Stimulated activated effector memory CD8-positive, alpha-beta T cell treated with anti-CD3 and anti-CD28 coated beads, Interleukin-12 subunit alpha, Interleukin-12 subunit beta, amount 100 ng/mL, for 72 hours (primary cell): Measurements from ENCODE around the gene EDARADD.
"Not testable (repeated sequence)": the region's sequence is repeated elsewhere in the genome, so short reads cannot be mapped to it uniquely, and the experiment has no call there.

Experiments
- ATAC-seq: fragments of 150-1000 bp; cut with Tn5 transposase; 2 replicates; pipeline ENCODE4 v1.10.0; 2021
- DNase-seq, 2 donors: peaks; one replicate each; pipeline ENCODE4 v3.0.0; 2021 to 2022; ENCODE audit warnings: low spot score in 2 of 2
- H3K27ac Mint-ChIP-seq: one replicate; pipeline ENCODE4 v1.8.0; 2022; ENCODE audit warnings: mild to moderate bottlenecking, mixed read lengths
- H3K36me3 Mint-ChIP-seq: one replicate; pipeline ENCODE4 v1.8.0; 2022; ENCODE audit warnings: mild to moderate bottlenecking, mixed read lengths
- H3K4me1 Mint-ChIP-seq: one replicate; pipeline ENCODE4 v1.8.0; 2022; ENCODE audit warnings: mixed read lengths
- H3K4me3 Mint-ChIP-seq: one replicate; pipeline ENCODE4 v1.8.0; 2022; ENCODE audit warnings: mild to moderate bottlenecking, mixed read lengths
- H3K9me3 Mint-ChIP-seq: one replicate; pipeline ENCODE4 v1.8.0; 2022; ENCODE audit warnings: mixed read lengths

EDARADD gene

DNA sequence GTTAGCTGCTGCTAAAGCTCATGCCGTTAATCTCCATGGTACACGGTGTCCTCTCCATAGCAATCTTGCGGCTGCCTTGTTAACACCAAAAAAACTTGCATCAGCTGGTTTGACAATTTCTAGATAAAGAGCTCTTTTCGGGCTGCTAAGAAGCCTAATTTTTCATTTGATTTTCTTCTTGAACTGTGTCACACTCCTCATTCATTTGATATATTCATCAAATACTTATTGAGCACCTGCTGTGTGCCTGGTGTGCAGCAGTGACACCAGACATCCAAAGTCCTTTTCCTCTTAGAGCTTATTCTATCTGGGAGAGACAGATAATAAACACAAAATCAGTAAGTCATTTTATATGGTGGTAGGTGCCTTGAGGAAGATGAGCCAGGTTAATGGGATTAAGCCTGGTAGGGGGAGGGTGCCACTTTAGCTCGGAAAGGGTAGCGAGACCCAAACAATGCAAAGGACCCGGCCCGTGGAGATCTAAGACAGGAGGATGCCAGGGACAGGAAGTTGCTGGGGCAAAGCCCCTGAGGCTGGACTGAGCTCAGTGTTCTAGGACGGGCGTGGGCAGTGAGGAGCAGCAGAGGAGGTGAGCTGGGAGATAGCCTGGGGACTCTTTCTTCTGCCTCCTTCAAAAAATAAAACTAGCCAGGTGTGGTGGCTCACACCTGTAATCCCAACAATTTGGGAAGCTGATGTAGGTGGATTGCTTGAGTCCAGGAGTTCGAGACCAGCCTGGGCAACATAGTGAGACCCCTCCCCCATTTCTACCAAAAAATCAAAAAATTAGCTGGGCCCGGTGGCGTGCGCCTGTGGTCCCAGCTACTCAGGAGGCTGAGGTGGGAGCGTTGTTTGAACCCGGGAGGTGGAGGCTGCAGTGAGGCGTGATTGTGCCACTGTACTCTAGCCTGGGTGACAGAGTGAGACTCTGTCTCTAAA, 79.0 kb downstream of the EDARADD start:
- H3K4me1 Mint-ChIP-seq = no peaks in the 10 kb centered on the region
- no peak for DNase-seq
- no peak overlapping the region for H3K4me3 Mint-ChIP-seq
- no peak for ATAC-seq
- no peaks in the 10 kb centered on the region for H3K9me3 Mint-ChIP-seq
- H3K27ac Mint-ChIP-seq = no peak overlapping the region
- peaks cover 38% of the 10 kb centered on the region for H3K36me3 Mint-ChIP-seq

DNA sequence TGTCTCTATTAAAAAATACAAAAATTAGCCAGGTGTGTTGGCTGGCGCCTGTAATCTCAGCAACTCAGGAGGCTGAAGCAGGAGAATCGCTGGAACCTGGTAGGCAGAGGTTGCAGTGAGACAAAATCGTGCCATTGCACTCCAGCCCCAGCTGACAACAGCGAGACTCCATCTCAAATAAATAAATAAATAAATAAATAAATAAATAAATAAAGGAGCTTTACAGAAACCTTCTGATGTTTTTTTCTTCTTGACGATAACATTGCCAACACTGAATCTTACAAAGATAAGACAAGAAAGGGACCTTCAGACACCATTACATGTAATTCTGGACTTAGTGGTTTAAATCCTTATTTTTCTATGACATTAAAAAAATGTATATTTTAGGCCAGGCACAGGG, 81.9 kb downstream of the EDARADD start:
- Mint-ChIP-seq H3K4me1 (no peaks in the 10 kb centered on the region), H3K27ac (no peak overlapping the region), H3K36me3 (peaks cover 28% of the 10 kb centered on the region), H3K9me3 (no peaks in the 10 kb centered on the region), H3K4me3 (no peak overlapping the region)
- no peak for ATAC-seq
- DNase-seq = no peak

DNA sequence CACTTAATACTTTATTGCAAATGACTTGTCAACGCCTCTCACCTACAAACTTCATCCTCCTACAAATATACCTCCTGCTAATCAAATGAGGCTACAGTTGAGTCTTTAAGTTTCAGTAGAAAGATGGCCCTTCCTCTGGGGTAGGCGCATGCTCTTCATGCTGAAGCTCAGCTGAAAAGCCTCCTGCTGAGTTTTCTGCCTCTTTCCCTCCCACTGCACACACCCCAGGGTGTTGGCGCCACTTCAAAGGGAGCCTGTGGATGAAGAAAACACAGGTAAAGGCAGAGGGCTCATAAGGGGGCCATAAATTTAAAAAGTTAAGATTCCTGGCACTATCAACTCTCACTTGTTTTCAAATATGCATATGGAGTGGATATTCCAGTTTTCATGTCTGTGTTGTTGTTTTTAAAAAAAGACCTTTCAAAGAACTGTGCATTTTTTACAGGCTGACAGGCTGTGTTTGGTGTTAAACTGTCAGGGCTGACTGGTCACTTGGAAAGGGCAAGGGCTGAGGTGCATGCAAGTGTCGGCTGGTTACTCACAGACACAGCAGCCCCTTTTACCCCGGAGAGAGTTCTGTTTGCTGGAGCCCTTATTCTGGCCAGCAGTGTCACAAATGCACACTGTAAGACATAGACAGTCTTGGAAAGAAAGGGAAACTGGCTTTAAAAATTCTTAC, 86.8 kb downstream of the EDARADD start:
- Mint-ChIP-seq H3K4me3 (no peak overlapping the region), H3K9me3 (no peaks in the 10 kb centered on the region), H3K4me1 (no peaks in the 10 kb centered on the region), H3K27ac (no peak overlapping the region), H3K36me3 (peaks cover 44% of the 10 kb centered on the region)
- DNase-seq (no peak), ATAC-seq (no peak)

DNA sequence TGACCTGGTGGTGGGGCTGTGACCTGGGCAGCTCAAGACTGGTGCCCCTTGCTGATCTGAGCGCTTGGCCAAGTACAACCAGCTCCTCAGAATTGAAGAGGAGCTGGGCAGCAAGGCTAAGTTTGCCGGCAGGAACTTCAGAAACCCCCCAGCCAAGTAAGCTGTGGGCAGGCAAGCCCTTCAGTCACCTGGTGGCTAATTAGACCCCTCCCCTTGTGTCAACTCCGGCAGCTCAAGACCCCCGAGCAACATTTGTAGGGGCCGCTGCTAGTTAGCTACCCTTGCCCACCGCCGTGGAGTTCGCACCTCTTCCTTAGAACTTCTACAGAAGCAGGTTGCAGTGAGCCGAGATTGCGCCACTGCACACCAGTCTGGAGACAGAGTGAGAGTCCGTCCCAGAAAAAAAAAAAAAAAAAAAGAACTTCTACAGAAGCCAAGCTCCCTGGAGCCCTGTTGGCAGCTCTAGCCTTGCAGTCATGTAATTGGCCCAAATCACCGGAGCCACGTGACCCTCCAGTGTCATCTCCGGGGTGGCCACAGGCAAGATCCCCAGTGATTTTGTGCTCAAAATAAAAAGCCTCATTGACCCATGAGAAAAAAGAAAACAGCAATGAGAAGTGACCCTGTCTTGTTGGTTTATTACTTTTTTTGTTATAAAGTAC, 90.4 kb downstream of the EDARADD start:
- Mint-ChIP-seq H3K9me3 (no peaks in the 10 kb centered on the region), H3K36me3 (peaks cover 38% of the 10 kb centered on the region), H3K4me1 (peaks cover 5% of the 10 kb centered on the region), H3K4me3 (no peak overlapping the region), H3K27ac (no peak overlapping the region)
- no peak for ATAC-seq
- no peak for DNase-seq

DNA sequence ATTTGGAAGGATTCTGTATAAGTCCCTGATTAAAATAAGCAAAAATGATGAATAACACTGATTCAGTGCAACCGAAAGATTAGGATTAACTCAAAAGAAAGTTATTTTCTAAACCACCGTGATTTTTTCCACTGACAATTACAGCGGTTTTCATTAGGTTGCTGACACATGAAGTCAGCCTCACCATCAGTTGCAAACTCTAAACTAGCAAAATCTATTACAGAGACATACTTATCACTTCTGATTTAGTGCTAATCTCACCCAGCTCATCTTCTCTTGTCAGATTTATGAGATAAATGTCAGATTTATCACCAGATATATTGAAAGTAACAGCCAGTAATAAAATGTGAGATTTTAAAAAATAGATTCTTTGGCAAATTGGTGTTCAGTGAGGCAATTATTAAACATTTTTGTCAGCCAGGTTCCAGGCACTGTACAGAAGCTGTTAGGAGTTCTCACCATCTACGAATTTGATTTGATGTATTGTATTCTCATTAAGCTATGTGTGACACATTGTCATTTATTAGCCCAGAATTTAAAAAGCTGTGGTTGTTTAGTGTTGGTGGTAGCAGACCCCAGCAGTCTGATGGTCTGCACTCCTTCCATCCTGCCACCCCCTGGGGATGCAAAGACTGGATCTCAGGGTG, 92.4 kb downstream of the EDARADD start:
- H3K36me3 Mint-ChIP-seq = peaks cover 23% of the 10 kb centered on the region
- peaks cover 11% of the 10 kb centered on the region for H3K4me1 Mint-ChIP-seq
- H3K27ac Mint-ChIP-seq = no peak overlapping the region
- H3K4me3 Mint-ChIP-seq = no peak overlapping the region
- DNase-seq = no peak
- peak; percentile 26 for ATAC-seq
- no peaks in the 10 kb centered on the region for H3K9me3 Mint-ChIP-seq

DNA sequence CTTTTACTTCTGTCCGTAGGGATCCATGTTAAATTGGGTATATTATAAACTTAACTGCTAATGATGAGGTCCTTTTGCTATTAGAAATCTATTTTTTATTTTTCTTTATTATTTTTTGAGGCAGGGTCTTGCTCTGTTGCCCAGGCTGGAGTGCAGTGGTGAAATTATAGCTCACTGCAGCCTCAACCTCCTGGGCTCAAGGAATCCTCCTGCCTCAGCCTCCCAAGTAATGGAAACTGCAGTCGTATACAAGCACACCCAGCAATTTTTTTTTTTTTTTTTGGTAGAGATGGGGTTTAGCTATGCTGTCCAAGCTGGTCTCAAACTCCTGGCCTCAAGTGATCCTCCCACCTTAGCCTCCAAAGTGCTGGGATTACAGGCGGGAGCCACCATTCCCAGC, 95.1 kb downstream of the EDARADD start:
- ATAC-seq, DNase-seq, H3K4me3 Mint-ChIP-seq, H3K27ac Mint-ChIP-seq, H3K36me3 Mint-ChIP-seq, H3K9me3 Mint-ChIP-seq: not testable (repeated sequence)
- H3K4me1 Mint-ChIP-seq = peaks cover 17% of the 10 kb centered on the region

DNA sequence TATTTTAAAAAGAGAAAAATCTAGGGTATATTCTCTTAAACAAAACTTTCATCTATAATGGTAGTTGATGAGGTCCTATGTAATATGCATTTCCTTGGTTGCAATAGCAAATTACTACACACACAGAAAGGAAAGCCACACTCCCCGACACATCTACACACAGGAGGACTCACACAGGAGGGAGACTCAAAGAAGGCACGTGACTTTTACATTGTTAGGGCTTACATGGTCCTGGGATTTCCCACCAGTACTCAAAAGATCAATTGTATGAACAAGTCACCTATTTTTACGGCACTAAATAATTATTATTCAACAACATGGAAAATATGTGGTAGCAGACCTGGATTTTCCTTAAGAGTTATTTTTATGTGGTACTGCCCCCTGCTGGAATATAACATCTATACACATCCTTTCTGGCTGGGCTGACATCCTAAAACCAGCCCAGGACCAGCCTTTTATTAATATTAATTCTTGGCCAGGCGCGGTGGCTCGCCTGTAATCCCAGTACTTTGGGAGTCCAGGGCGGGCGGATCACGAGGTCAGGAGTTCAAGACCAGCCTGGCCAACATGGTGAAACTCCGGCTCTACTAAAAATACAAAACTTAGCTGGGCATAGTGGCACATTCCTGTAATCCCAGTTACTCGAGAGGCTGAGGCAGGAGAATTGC, 95.8 kb downstream of the EDARADD start:
- Mint-ChIP-seq H3K9me3 (no peaks in the 10 kb centered on the region), H3K36me3 (no peaks in the 10 kb centered on the region), H3K4me3 (no peak overlapping the region), H3K27ac (no peak overlapping the region), H3K4me1 (peaks cover 18% of the 10 kb centered on the region)
- no peak for DNase-seq
- ATAC-seq = peak; percentile 40

DNA sequence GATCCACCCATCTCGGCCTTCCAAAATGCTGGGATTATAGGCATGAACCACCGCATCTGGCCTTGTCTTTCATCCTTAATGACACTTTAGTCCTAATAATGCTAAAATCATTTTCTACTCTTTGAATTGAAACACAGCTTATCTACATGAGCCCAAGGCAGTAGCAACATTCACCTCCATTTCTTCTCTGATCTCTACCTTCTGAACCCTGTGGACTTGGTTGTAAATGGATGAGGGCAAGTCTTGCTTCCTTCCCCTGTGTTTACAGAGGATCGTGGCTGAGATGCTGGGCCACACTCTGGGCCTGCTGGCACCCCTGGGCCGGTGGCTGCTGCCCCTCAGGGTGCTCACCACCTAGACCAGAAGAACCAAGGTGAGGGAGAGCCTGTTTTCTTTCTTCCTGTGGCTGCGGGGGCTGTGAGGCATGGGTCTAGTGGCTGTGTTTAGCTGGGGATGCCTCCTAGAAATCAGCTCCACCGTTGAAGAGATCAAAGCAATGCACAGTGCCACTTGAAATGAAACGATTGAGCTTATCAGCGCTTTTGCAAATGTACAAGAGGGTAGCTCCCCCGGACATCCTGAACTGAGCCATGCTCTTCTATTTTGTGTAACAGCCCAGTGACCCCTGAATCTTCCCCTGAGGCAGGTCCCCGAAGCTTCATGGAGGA, 97.5 kb downstream of the EDARADD start:
- no peak for ATAC-seq
- peak overlapping the region; percentile 73 for H3K27ac Mint-ChIP-seq
- no peaks in the 10 kb centered on the region for H3K9me3 Mint-ChIP-seq
- H3K36me3 Mint-ChIP-seq = no peaks in the 10 kb centered on the region
- H3K4me3 Mint-ChIP-seq = no peak overlapping the region
- DNase-seq = no peak
- H3K4me1 Mint-ChIP-seq = peaks cover 18% of the 10 kb centered on the region

DNA sequence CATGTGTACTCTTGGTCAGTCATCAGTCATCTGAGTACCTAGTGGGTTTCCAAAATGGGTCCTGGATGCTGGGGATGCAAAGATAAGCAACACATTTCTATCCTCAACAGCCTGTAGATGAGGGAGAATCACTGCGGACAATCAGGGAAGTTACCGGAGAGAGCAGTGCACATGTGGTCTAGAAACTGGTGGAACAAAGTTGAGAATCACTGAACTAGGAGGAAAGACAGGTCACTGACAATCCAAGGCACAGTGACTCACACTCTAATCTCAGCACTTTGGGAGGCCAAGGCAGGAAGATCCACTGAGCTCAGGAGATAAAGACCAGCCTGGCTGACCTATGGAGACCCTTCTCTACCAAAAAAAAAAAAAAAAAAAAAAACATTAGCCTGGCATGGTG, 98.3 kb downstream of the EDARADD start:
- H3K4me3 Mint-ChIP-seq = no peak overlapping the region
- H3K9me3 Mint-ChIP-seq = no peaks in the 10 kb centered on the region
- H3K36me3 Mint-ChIP-seq = no peaks in the 10 kb centered on the region
- peak overlapping the region; percentile 73 for H3K27ac Mint-ChIP-seq
- ATAC-seq = no peak
- no peak for DNase-seq
- H3K4me1 Mint-ChIP-seq = peaks cover 13% of the 10 kb centered on the region

DNA sequence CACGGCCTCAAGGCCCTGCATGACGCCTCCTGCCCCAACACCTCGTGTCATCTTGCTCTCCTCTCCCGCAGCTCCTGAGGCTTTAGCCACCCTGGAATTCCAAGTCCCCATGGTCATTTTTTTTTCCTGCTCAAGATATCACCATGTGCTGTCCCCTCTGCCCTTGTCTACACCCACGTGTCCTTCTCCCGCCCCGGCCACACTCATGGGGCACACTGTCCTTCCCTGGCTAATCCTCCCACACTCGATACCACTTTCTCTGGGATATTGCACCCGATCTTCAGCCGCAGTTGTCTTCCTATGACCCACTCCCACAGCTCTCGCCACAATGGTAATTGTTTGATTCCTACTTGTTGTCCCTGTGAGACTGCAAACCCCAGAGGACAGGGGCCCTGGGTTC, 100.0 kb downstream of the EDARADD start:
- H3K27ac Mint-ChIP-seq = no peak overlapping the region
- ATAC-seq (no peak), DNase-seq (no peak)
- H3K4me3 Mint-ChIP-seq = no peak overlapping the region
- H3K36me3 Mint-ChIP-seq = no peaks in the 10 kb centered on the region
- peaks cover 13% of the 10 kb centered on the region for H3K4me1 Mint-ChIP-seq
- no peaks in the 10 kb centered on the region for H3K9me3 Mint-ChIP-seq

DNA sequence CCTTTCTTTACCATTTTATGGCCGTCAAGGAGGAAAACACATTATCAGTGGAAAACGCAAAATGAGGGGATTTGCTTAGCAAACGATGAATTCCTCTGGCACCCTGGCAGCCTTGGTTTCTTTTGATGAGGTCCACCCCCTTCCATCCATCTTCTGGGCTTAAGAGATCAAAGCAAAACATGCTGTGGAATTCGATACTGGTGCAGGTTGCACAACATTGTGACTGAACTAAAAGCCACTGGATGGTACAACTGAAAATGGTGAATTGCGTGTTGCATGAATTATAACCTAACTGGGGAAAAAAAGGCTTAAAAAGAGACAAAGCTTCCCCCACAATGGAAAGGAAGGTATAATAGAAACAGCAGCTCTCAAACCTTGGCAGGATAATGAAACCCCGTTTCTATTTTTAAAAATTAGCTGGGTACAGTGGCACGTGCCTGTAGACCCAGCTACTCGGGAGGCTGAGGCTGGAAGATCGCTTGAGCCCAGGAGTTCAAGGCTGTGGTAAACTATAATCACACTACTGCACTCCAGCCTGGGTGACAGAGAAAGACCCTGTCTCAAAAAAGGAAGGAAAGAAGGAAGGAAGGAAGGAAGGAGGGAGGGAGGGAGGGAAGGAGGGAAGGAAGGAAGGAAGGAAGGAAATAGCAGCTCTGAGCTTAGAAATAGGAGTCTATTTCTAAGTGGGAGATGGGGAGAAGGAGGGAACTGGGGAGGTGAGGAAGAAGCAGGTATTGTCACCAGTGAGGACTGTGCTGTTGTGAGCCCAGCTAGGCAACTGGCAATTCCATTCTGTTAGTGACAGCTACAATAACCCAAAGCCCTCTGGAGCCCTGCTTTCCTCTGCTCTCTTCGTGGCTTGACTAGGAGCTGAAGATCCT, 100.7 kb downstream of the EDARADD start:
- H3K36me3 Mint-ChIP-seq = no peaks in the 10 kb centered on the region
- peaks cover 13% of the 10 kb centered on the region for H3K4me1 Mint-ChIP-seq
- H3K27ac Mint-ChIP-seq = peak overlapping the region; percentile 50
- H3K9me3 Mint-ChIP-seq = no peaks in the 10 kb centered on the region
- DNase-seq (no peak), ATAC-seq (no peak)
- no peak overlapping the region for H3K4me3 Mint-ChIP-seq

DNA sequence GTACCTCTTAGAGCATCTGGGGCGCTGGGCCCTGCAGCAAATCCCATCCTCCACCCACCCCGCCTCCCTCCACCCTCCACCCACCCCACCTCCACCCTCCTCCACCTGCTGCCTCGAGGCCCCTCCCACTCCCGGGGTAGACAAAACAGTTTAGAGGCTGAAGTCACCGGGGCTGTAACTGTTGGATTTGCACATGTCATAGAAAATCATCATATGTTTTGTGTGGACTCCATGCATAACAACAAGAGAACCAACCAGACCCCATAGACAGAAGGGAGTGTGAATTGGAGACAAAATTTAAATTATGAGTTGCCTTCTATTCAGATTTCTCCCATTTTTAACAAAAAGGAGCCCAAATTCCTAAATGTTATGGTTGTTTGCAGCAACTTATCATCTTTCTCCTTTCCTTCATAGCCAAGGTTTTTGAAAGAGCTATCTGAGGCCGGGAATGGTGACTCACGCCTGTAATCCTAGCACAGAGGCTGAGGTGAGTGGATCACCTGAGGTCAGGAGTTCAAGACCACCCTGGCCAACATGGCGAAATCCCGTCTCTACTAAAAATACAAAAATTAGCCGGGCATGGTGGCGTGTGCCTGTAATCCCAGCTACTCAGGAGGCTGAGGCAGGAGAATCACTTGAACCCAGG, 101.5 kb downstream of the EDARADD start:
- DNase-seq (no peak), ATAC-seq (no peak)
- Mint-ChIP-seq H3K27ac (no peak overlapping the region), H3K9me3 (no peaks in the 10 kb centered on the region), H3K4me1 (peaks cover 13% of the 10 kb centered on the region), H3K4me3 (no peak overlapping the region), H3K36me3 (no peaks in the 10 kb centered on the region)

DNA sequence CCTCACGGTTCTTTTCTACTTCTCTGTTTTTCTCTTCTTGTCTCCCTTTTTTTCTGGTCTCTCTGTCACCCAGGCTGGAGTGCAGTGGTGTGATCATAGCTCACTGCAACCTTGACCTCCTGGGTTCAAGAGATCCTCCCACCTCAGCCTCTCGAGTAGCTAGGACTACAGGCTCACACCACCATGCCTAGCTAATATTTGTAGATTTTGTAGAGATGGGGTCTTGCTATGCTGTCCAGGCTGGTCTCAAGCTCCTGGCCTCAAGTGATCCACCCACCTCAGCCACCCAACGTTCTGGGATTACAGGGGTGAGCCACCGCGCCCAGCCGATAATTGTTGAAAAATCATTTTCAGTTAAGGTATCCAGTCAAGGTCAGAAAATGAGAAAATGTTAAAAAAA, 103.8 kb downstream of the EDARADD start:
- Mint-ChIP-seq H3K9me3 (no peaks in the 10 kb centered on the region), H3K4me3 (no peak overlapping the region), H3K36me3 (no peaks in the 10 kb centered on the region), H3K27ac (no peak overlapping the region), H3K4me1 (peaks cover 10% of the 10 kb centered on the region)
- ATAC-seq (no peak), DNase-seq (no peak)
